K562 (cell line): ENCODE data around the gene CD93. TPM values are rescaled to one million over a fixed set of nuclear protein-coding genes. Genes with fewer than 3 reads are reported as not detected.

ENCODE experiments used
- ATAC-seq: fragments of 200-7000 bp; cut with Tn5 transposase; 3 replicates; pipeline ENCODE4 v1.9.1; 2020; ENCODE audit warnings: moderate library complexity
- BruUV-seq: library from RNA; stranded (reverse); fragments of 400-500 nt; replicated peaks from 2 replicates; lab custom pipeline; 2021; lab: Mats Ljungman, UMichigan
- CTCF ChIA-PET: fragments of 300-600 bp; formaldehyde crosslinking; extraction: SDS; loops from one replicate; lab custom pipeline; 2021; ENCODE audit warnings: low intra/inter-chr PET ratio; lab: Yijun Ruan, JAX
- POLR2A ChIA-PET: fragments of 300-600, 350-650 bp; sonication (Branson Sonifier 250); formaldehyde crosslinking; extraction: SDS; loops from one replicate; lab custom pipeline; 2021; ENCODE audit warnings: antibody characterized with exemption, inconsistent platforms; lab: Yijun Ruan, JAX
- DNase-seq, 4 experiments: peaks; one replicate each; pipeline versions ENCODE4 v3.0.0 to v3.0.0-alpha.2; 2011 to 2018; ENCODE audit warnings: low spot score in 3 of 4, mixed read lengths in 3 of 4; ENCODE audit errors: extremely low read depth in 1 of 4
- FAIRE-seq: peaks from 2 replicates; lab custom pipeline; 2011; peaks lifted over from hg19 to GRCh38; lab: Jason Lieb, UNC
- H2AFZ ChIP-seq: 2 replicates; pipeline ENCODE4 v1.6.0; 2011; ENCODE audit warnings: low read depth, low read length, control low read depth, inconsistent platforms
- H3K27ac ChIP-seq: fragments of 200-600 bp; 3 replicates; pipeline ENCODE4 v1.8.0; 2011; ENCODE audit warnings: low read depth, mild to moderate bottlenecking, control low read depth, inconsistent platforms, low read length, moderate library complexity, mixed read lengths; ENCODE audit errors: extremely low read depth
- H3K27me3 ChIP-seq, 2 experiments: fragments of 300-600 bp in 1 of 2; 2 replicates in 1 of 2; 3 replicates in 1 of 2; pipeline versions ENCODE4 v1.6.0 to v1.8.0; 2011; ENCODE audit warnings: inconsistent platforms in 2 of 2, low read length in 2 of 2, mild to moderate bottlenecking in 1 of 2, mixed read lengths in 1 of 2, moderate library complexity in 1 of 2; ENCODE audit not compliant: control insufficient read depth in 2 of 2, insufficient read depth in 2 of 2
- H3K36me3 ChIP-seq: fragments of 300-600 bp; 3 replicates; pipeline ENCODE4 v1.8.0; 2011; ENCODE audit warnings: mild to moderate bottlenecking, low read length, inconsistent platforms; ENCODE audit not compliant: control insufficient read depth, insufficient read depth
- H3K4me1 ChIP-seq, 2 experiments: fragments of 200-600 bp in 1 of 2; replicated peaks in 1 of 2; 2 replicates in 1 of 2; 3 replicates in 1 of 2; pipeline versions ENCODE4 v1.5.1 to v1.8.0; 2011; ENCODE audit warnings: inconsistent platforms in 2 of 2, low read length in 2 of 2, mild to moderate bottlenecking in 1 of 2, mixed read lengths in 1 of 2, moderate library complexity in 1 of 2; ENCODE audit not compliant: control insufficient read depth in 2 of 2, insufficient read depth in 2 of 2
- H3K4me2 ChIP-seq: 2 replicates; pipeline ENCODE4 v1.6.1; 2011; ENCODE audit warnings: low read length, control low read depth, inconsistent platforms, mixed read lengths; ENCODE audit not compliant: insufficient read depth
- H3K4me3 ChIP-seq: fragments of 200-600 bp; sonication (generic), shearing (Covaris generic); 2 replicates; pipeline ENCODE4 v1.5.1; 2016; ENCODE audit warnings: control low read depth, inconsistent platforms
- H3K79me2 ChIP-seq: fragments of 200-600 bp; 3 replicates; pipeline ENCODE4 v1.8.0; 2011; ENCODE audit warnings: low read length, inconsistent platforms; ENCODE audit not compliant: control insufficient read depth, insufficient read depth
- H3K9ac ChIP-seq, 2 experiments: 2 replicates each; pipeline versions ENCODE4 v1.6.0 to v1.6.1; 2011; ENCODE audit warnings: low read depth in 2 of 2, low read length in 2 of 2, control low read depth in 1 of 2, inconsistent platforms in 1 of 2, mild to moderate bottlenecking in 1 of 2, mixed read lengths in 1 of 2; ENCODE audit not compliant: insufficient read depth in 1 of 2
- H3K9me1 ChIP-seq: one replicate; pipeline ENCODE4 v1.6.0; 2011; ENCODE audit warnings: inconsistent platforms, mild to moderate bottlenecking, low read length, moderate library complexity; ENCODE audit not compliant: control insufficient read depth, insufficient read depth
- H3K9me3 ChIP-seq: replicated peaks from 2 replicates; pipeline ENCODE4 v1.5.1; 2011; ENCODE audit warnings: low read depth, low read length, inconsistent platforms; ENCODE audit not compliant: control insufficient read depth, insufficient read depth
- H4K20me1 ChIP-seq: replicated peaks from 2 replicates; pipeline ENCODE4 v1.6.1; 2011; ENCODE audit warnings: low read length, inconsistent platforms, mixed read lengths; ENCODE audit not compliant: control insufficient read depth, insufficient read depth
- DNMT1 ChIP-seq: fragments of 450-650 bp; IDR thresholded peaks from 2 replicates; pipeline ENCODE4 v1.6.1; 2016; ENCODE audit warnings: antibody characterized with exemption, mild to moderate bottlenecking
- FOXK1 ChIP-seq: sonication (generic); formaldehyde crosslinking; IDR thresholded peaks from 2 replicates; pipeline ENCODE4 v1.8.0; 2022; ENCODE audit warnings: missing genetic modification reagents, mild to moderate bottlenecking, borderline replicate concordance
- HNRNPLL ChIP-seq: fragments of 200-400 bp; formaldehyde crosslinking; IDR thresholded peaks from 2 replicates; pipeline ENCODE4 v1.6.1; 2017; ENCODE audit warnings: low read length, low read depth, mild to moderate bottlenecking; ENCODE audit not compliant: poor library complexity, severe bottlenecking
- NCOA6 ChIP-seq: fragments of 450-650 bp; IDR thresholded peaks from 2 replicates; pipeline ENCODE4 v1.6.1; 2017; ENCODE audit warnings: mild to moderate bottlenecking
- NFRKB ChIP-seq: fragments of 450-650 bp; IDR thresholded peaks from 2 replicates; pipeline ENCODE4 v1.6.1; 2016; ENCODE audit warnings: low read depth
- PHF21A ChIP-seq: fragments of 450-650 bp; IDR thresholded peaks from 2 replicates; pipeline ENCODE4 v1.6.1; 2017; ENCODE audit warnings: low read depth, borderline replicate concordance
- POLR2AphosphoS2 ChIP-seq: IDR thresholded peaks from 2 replicates; pipeline ENCODE4 v1.6.1; 2012; ENCODE audit warnings: low read length, improper control_type of control experiment
- PRDM10 ChIP-seq: fragments of 450-650 bp; IDR thresholded peaks from 2 replicates; pipeline ENCODE4 v1.6.1; 2018; ENCODE audit not compliant: partially characterized antibody
- PRPF4 ChIP-seq: fragments of 200-400 bp; formaldehyde crosslinking; IDR thresholded peaks from one replicate; pipeline ENCODE4 v1.6.1; 2017; ENCODE audit warnings: low read length, low read depth, mild to moderate bottlenecking; ENCODE audit not compliant: insufficient read depth, poor library complexity, severe bottlenecking
- SREBF1 ChIP-seq: fragments of 150-350 bp; IDR thresholded peaks from 2 replicates; pipeline ENCODE4 v1.6.1; 2014; ENCODE audit warnings: antibody characterized with exemption, low read depth, low read length, borderline replicate concordance
- SRSF3 ChIP-seq: fragments of 200-400 bp; formaldehyde crosslinking; IDR thresholded peaks from 2 replicates; pipeline ENCODE4 v1.6.1; 2016; ENCODE audit warnings: mild to moderate bottlenecking, low read length, moderate library complexity; ENCODE audit not compliant: insufficient read depth
- XRCC3 ChIP-seq: fragments of 450-650 bp; IDR thresholded peaks from 2 replicates; pipeline ENCODE4 v1.6.1; 2017; ENCODE audit warnings: mild to moderate bottlenecking, moderate library complexity
- ZNF23 ChIP-seq: fragments of 250-450 bp; sonication (Bioruptor Pico); IDR thresholded peaks from 2 replicates; pipeline ENCODE4 v1.4.0; 2020; ENCODE audit warnings: mild to moderate bottlenecking
- ZNF431 ChIP-seq: sonication (generic); formaldehyde crosslinking; IDR thresholded peaks from 2 replicates; pipeline ENCODE4 v1.8.0; 2022; ENCODE audit warnings: mild to moderate bottlenecking, missing genetic modification reagents
- ZNF695 ChIP-seq: fragments of 450-650 bp; formaldehyde crosslinking; IDR thresholded peaks from 2 replicates; pipeline ENCODE4 v1.4.0; 2020; ENCODE audit warnings: mild to moderate bottlenecking, moderate library complexity
- WGBS: fragments of 100-300 bp; shearing (Covaris generic); methylation state at CpG from one replicate; pipeline ENCODE4 v1.1.6; 2016; ENCODE audit warnings: low coverage, mixed read lengths; ENCODE audit not compliant: insufficient coverage; ENCODE audit errors: missing lambda C conversion rate; 5-methylcytosine and 5-hydroxymethylcytosine counted together
- in situ Hi-C: fragments of 300-500 bp; cut with MboI; formaldehyde crosslinking; loops from 4 replicates; pipeline ENCODE4 v1.15.0; 2018; ENCODE audit warnings: inconsistent platforms, mixed read lengths
- intact Hi-C: fragments of 100-400 bp; cut with micrococcal nuclease; formaldehyde crosslinking; loops from 2 replicates; pipeline ENCODE4 v1.14.2; 2022
- polyA plus RNA-seq, 8 experiments: library from polyadenylated mRNA; depleted of rRNA in 4 of 8; stranded (reverse) in 5 of 8; unstranded in 3 of 8; fragments of >200 nt; fragmentation: Nextera tagmentation in 2 of 8; fragmentation: Illumina TruSeq in 1 of 8; extraction: Ambion mirVana in 2 of 8; extraction: Trizol in 1 of 8; gene quantifications; 2 replicates each; pipeline versions ENCODE4 v1.2.1 to v1.2.3, GENCODE V29; 2011 to 2014; ENCODE audit warnings: inconsistent platforms in 1 of 8, missing spikeins in 1 of 8
- total RNA-seq, 7 experiments: library from RNA; depleted of rRNA in 6 of 7; stranded (reverse); fragments of >200 nt in 6 of 7; fragmentation: Illumina TruSeq in 2 of 7; extraction: Trizol in 2 of 7; gene quantifications; 2 replicates each; pipeline versions ENCODE4 v1.2.1 to v1.2.3, GENCODE V29; 2011 to 2021; ENCODE audit warnings: low replicate concordance in 1 of 7
- TF ChIP-seq, protein P1 (sequence below), 2 experiments: fragments of 200-800 bp in 1 of 2; sonication (Bioruptor generic) in 1 of 2; sonication (generic) in 1 of 2; formaldehyde crosslinking in 1 of 2; IDR thresholded peaks in 1 of 2; conservative IDR thresholded peaks in 1 of 2; 2 replicates each; pipeline versions ENCODE4 v1.5.0 to v1.6.1; 2016 to 2020; ENCODE audit warnings: missing compliant biosample characterization in 1 of 2, missing genetic modification characterization in 1 of 2, missing genetic modification reagents in 1 of 2

Gene CD93
- total and polyA plus RNA-seq, 9 of the 15 experiments (the other 6 are each of a cell fraction or from before 2014, with no cell fraction given) = 0.03 to 0.20 (median 0.05) TPM

GRCh38 chr20:23094213-23094896, 8.2 kb upstream of the CD93 start:
- POLR2A ChIA-PET = interaction anchor here (1.1 kb wide), 1 partner anchor 10 kb away, joined by 4 read pairs; no protein-coding TSS in a partner anchor
- Histone ChIP-seq H3K4me1 (peaks cover 17 to 24% of the 10 kb centered on the region in 2 experiments), H3K4me2 (no peak overlapping the region), H3K79me2 (no peaks in the 10 kb centered on the region), H3K36me3 (no peaks in the 10 kb centered on the region), H3K4me3 (no peak overlapping the region), H3K9me1 (no peaks in the 10 kb centered on the region), H3K27ac (no peak overlapping the region), H3K9me3 (no peaks in the 10 kb centered on the region), H2AFZ (no peak overlapping the region), H3K27me3 (no peaks in the 10 kb centered on the region), H4K20me1 (no peaks in the 10 kb centered on the region), H3K9ac (no peak overlapping the region; a peak in 1 of 4 replicates)
- TF ChIP-seq, protein P1, sequence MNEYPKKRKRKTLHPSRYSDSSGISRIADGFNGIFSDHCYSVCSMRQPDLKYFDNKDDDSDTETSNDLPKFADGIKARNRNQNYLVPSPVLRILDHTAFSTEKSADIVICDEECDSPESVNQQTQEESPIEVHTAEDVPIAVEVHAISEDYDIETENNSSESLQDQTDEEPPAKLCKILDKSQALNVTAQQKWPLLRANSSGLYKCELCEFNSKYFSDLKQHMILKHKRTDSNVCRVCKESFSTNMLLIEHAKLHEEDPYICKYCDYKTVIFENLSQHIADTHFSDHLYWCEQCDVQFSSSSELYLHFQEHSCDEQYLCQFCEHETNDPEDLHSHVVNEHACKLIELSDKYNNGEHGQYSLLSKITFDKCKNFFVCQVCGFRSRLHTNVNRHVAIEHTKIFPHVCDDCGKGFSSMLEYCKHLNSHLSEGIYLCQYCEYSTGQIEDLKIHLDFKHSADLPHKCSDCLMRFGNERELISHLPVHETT (CRISPR knock-in tag; conservative IDR thresholded peaks at IDR 0.05 in 1 of 2, IDR thresholded peaks at IDR 0.05 in 1 of 2) = no peak
- no peak for TF ChIP-seq FOXK1
- no peak for TF ChIP-seq ZNF695 (CRISPR knock-in tag)
- TF ChIP-seq XRCC3 = no peak
- no peak for TF ChIP-seq SRSF3
- TF ChIP-seq HNRNPLL = no peak
- no peak for TF ChIP-seq SREBF1
- no peak for TF ChIP-seq ZNF431
- TF ChIP-seq ZNF23 = no peak
- TF ChIP-seq NCOA6 = no peak
- TF ChIP-seq DNMT1 = no peak
- TF ChIP-seq POLR2AphosphoS2 = no peak
- no peak for TF ChIP-seq PHF21A
- TF ChIP-seq PRPF4 = no peak
- no peak for TF ChIP-seq NFRKB
- TF ChIP-seq PRDM10 = no peak
- FAIRE-seq (no peak), DNase-seq (no peak), ATAC-seq (no peak)
- no TSS peak for BruUV-seq
- CTCF ChIA-PET = no interaction called here
- intact Hi-C loops = loop anchor here (5.0 kb wide), 1 partner anchor 38 kb away; no protein-coding TSS in a partner anchor
- 54% methylated on average over 10 of the region's 13 CpGs for WGBS
- in situ Hi-C loops = no loop called here
